CD4-positive, alpha-beta T cell treated with Interleukin-4 for 1 hour (primary cell): ENCODE results near the gene KCNJ1.

Source experiments
- DNase-seq, 2 donors: peaks; one replicate each; pipeline ENCODE4 v3.0.0-alpha.2; 2020 to 2022

The KCNJ1 gene

DNA sequence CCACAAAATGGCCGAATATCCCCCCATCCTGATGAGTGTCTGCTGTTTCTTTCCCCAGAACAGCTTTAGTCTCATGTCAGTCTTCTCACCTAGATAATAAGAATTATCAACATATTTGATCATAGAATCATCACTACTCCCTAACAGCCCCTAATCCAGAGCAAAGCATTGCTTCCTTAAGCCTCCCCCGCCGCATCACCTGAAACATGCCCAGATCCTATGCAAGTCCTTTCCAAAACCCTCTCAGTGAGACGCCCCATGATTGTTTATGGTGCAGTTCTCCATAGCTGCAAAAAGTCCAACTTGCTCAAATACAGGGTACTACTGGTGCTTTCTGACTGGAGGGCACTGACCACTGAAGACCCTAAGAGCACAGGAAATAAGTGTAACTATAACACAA, 20.1 kb downstream of the KCNJ1 start:
- no peak for DNase-seq

DNA sequence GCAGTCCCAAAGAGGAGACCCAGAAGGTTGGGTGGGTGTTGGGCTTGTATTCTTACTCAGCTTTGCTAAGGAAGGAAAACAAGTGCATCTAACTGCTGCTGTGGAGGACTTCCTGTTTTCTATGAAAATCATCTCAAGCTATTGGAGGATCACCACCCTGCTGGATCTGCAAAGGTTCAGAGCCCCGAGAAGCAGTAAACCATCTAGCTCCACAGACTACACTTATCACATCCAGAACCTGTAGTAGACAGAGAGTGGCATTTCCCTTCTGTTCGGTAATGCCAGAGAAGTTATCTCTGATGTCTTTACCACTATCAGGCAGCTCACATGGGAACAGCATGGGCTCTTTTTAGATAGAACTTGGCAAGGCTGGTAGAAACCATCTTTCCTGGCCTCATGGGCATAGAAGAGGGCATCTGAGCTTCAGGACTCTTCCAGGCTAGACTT, 21.7 kb downstream of the KCNJ1 start:
- peak; percentile 20 to 32 for DNase-seq

DNA sequence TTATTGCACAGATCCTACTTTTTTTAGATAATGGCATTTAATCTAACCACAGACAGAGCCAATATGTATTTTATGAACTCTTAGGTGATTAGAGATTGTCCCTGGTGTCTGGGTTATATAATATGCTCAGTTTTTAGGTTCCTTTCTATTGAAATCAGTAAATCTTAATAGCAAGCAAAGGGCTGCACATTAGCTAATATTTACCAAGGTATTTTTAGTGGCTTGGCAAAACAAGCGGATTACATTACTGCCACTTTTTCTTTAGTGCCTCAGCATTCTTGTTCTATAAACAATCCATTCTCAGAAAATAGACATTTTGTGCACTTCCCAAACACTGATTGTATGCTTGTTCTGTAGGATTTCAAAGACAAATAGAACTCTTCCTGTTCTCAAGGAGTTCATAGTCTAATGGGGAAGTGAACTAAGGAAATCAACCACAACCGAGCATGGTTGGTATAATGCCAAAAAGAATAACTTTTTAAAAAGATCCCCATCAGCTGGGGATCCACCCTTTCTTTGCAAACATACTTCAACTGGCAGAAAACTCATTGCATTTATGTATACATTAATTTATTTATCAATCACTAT, 23.8 kb downstream of the KCNJ1 start:
- no peak for DNase-seq

DNA sequence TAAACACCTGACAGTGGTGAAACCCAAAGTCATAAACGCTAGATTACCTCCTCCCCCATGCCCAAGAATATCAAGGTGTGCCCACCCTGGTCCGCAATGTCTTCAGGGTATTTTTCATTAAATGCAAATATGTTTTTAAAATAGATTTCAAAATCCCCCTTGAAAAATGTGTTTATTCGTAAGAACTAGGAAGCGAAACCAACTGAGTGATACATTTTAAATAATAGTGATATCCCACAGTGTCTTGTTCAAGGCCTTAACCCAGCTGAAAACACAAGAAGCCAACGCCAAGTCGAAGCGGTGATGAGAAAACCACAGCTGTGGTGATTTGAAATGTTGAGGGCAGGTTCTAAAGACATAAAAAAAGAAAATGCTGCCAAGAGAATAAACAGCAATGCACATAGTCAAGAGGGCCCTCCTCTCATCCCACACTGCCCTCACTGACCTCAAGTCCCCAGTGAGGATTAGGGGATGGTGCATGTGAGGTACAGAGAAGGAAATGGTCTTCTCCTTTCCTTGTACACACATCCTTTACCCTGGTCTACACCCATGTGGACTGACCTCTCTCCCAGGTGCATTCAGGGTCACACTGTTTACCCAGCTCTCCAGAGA, 25.5 kb downstream of the KCNJ1 start:
- peak; percentile 33 to 54 for DNase-seq

DNA sequence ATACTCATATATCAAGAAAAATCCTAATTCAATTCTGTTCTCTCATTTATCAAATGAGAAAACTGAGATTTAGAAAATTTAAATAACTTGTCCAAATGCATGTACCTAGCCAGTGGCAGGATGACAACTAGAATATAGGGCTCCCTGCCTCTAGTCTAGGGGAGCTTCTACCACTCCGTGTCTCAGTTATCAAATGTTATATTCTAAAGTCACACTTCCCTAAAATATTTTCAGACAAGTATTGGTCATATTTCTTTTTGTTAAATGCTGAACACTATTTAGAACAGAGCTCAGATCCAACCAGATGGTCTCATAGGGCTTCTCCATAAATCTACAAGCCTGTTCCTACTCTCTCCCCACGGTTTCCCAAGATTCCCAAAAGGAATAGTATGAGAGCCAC, 26.3 kb downstream of the KCNJ1 start:
- DNase-seq, result no peak

DNA sequence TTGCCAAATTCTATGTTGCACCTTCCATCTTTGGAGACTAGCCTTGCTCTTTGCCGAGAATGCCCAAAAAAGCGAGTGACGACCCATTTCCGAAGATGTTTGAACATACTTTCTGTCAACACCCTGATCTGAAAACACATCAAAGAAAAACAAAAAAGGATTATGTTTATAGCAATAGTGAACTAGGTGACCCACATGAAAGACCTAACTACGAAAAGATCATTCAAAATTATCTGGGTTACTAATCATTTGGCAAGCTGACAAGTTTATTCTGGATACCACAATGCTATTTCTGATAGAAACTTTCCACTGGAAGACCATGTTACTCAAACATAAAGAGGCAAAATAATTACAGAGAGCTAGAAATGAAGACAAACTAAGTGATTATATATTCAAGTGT, 27.0 kb downstream of the KCNJ1 start:
- DNase-seq, result peak in 1 of 2 donors; percentile 78

DNA sequence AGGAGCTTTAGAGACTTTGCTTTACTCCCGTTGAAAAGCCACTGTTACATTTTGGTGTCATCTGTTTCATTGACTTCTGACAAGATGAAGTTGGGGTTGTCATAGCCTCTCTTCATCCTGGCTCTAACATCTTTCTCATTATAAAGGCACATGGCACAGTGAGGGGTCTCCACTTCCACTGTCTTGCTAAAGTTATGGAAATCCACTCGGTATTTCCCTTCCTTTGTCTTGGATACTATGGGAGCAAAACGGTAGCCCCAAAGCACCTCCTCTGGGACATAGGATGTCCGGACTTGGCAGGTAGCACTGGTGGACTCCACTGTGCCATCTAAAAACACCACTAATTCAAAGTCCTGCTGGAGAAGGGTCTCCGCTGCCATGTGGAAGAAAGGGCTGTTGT, 28.0 kb downstream of the KCNJ1 start:
- DNase-seq, result no peak

DNA sequence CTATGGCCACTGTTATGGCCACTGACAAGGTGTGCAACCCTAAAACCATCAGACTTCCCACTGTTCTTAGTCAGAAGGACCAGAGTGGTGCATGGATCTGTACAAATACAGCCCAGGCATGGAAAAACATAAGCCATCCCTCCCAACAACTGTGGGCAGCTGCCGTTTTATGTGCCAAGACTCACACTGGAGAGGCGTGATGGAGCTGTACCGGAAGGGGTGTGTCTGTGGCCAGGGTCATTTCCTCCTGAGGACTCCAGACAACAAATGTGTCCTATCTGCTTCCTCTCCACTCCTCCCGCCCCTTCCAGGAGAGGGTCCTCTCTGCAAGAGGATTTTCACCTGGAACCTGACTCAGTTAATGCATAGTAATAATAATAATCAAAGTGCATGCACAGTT, 29.5 kb downstream of the KCNJ1 start:
- peak; percentile 26 to 29 for DNase-seq

DNA sequence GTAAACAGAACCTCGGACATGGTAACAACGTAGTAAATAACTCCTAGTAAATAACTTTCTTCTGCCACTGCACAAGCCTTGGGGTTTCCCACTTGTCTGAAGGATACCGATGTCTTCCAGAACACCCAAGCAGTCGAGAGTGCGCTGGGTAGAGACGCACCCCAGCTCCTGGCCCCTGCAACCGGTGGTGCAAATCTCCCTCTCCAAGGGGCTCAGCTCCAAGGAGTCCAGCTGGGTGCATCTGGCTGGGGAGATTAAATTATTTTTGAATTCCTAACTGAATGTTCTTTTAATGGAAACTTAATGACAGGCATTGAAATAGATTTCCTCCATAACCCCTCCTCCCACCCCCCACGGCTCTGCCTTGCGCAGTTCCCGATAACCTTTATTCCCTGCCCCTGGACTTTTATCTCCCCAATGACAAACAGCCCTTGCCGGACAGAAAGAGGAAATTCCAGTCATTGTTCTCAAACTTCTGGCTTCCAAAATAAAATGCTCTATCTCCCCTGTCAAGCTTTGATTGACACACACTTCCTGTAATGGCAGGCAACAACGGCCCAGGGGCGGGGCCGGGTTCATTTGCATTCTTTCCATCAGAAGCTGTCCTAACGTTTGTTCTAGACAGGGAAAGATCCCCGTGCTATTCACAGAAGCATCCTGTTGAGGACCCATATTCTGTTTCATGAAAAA, 31.2 kb downstream of the KCNJ1 start:
- DNase-seq, result no peak

DNA sequence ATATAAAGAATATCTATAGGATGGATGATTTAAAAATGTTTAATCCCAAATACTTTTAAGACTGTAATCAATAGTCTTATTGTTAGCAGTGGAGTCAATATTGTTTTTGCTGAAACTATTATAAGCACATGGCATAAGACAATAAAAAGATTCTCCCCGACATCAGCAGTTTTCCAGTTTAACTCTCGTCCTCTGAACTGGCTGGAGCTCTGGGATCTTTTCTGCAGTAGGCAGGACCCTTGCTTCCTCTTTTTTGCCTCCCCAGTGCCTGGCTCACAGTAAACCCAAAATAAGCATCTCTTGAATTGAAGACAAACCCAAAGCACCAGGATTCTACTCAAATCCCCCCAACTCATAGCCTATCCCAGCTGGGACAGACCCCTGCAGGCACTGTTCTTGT, 32.9 kb downstream of the KCNJ1 start:
- DNase-seq, result no peak

DNA sequence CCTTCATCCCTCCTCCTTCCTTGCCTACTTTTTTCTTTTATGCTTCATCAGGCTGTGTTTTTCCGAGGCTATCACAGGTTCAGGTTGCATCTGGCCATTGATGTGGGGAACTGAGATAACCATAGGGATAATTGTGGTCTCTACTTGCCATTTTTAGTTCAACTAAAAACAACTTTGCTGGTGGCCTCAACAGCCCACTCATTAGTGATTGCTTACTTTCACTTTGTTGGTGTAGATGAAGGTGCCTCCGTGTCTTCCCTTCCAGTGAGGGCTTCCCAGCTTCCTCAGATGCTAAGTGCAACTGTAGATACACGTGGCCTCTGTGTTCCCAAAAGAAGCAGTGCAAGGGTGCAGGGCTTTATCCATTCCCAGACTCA, 35.0 kb downstream of the KCNJ1 start:
- DNase-seq, result no peak

DNA sequence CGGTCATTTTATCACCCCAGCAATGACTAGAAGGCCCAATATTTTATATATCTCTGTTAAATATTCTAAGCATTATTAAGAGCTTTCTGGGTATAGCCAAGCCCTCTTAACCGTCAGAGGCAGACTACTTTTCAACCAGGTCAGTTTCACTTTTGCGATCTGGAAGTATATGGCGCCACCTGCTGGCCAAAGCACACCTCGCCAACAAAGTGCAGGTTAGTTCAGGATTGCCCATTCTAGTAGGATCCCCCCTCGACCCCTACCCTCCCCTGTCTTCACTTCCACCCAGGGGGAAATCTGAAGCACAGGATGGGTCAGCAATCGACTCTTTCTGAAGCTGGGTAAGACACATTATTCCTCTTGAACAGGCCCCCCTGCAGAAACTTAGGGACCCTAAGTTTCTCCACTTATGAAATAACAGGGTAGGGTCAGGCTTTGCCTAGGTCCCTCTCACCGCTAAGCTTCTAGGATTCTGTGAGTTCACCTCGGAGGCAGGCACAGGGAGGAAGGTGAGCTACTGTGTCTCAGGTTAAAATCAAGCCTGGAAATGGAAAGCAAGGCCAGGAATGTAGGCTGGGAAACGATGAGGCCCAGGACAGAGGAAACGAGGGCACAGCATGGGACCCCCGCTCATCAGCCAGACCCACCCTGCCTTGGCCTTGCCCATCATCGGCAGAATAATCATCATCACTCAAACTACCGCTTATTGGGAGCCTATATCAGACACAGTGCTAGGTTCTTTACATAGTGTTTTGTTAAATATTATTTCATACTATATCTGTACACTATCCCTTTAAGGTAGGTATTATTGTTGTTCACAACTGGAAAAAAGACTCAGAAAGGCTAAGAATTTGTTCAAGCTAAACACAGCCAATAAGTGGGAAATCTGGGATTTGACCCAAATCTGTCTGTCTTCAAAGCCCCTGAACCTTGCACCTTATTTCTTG, 35.6 kb downstream of the KCNJ1 start:
- peak; percentile 86 to 89 for DNase-seq

DNA sequence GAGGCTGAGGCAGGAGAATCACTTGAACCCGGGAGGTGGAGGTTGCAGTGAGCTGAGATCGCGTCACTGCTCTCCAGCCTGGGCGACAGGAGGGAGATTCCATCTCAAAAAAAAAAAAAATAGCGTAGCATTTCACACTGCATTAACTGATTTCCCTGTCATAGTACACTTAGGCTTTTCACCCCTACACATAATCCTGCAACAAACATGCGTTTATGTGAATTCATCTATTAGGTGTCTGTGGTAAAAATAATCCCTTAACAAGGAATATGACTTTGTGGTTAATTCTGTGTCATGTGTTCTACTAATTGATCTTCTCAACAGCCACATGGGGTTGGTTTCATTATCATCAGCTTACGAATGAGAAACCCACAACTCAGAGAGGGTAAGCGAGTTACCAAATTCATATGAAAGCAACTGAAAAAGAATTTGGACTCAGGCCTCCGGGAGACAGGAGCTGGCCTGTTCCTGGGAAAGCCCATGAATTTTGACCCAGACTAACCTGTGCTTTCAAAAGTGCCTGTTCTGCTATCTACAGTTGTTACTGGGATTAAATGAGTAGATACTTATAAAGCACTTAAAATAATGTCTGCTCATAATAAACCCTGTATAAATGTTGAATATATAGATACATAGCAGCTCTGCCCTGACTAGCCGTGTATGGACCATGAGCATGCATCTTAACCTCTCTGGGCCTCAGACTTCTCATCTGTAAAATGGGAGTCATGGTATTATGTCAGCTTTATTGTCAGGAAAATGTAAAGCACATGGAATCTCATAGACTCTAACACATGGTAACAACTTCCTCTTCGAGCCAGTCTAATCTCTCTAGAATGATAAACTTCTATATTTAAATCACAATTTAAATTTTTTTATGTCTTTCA, 36.6 kb downstream of the KCNJ1 start:
- DNase-seq, result peak; percentile 16 to 78

DNA sequence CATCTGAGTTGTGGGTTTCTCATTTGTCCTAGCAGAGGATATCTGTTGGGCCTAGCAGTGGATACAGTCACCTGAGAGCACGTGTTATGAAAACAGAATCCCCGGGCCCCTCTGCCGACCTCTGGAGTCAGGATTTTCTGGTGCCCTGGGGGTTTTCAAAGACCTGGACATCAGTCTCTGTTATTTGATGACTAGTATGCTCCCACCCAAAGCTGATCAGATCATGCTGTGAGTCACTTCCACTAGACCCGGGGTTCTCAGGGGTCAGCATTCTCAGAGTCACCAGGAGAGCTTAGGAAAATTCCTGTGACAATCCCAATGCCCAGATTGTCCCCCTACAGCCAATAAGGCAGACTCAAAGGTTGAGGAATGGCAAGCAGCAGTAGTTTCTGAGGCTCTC, 38.7 kb downstream of the KCNJ1 start:
- no peak for DNase-seq

DNA sequence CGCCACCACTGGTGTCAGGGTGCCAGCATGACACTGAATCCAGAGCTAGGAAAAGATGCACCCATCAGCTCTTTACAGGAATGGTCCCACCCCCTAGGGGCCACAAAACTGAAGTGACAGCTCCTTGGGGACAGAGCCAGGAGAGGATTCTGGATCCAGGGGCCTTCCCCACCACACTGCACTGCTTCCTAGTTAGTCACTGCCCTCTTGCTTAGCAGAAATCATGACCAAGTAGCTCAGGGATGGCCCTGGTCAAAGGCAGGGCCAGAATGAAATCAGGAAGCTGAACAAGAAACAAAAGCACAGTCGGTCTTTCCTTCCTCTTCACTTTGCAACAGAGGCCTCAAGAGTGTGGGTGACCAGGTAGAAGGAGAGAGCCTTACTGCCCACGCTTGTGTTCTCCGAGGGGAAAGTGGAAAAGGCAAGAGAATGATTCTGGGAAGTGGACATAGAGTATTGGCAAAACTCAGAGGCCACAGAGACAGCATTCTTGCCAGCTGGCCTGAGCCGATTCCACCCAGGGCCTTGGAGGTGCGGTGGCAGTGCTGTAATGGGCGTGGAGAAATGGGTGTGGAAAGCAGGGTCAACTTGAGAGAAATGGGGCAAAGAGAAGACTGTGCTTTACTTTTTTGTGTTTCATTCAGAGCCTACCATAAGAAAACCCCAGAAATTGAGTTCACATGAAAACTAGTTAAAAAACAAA, 39.8 kb downstream of the KCNJ1 start:
- no peak for DNase-seq

DNA sequence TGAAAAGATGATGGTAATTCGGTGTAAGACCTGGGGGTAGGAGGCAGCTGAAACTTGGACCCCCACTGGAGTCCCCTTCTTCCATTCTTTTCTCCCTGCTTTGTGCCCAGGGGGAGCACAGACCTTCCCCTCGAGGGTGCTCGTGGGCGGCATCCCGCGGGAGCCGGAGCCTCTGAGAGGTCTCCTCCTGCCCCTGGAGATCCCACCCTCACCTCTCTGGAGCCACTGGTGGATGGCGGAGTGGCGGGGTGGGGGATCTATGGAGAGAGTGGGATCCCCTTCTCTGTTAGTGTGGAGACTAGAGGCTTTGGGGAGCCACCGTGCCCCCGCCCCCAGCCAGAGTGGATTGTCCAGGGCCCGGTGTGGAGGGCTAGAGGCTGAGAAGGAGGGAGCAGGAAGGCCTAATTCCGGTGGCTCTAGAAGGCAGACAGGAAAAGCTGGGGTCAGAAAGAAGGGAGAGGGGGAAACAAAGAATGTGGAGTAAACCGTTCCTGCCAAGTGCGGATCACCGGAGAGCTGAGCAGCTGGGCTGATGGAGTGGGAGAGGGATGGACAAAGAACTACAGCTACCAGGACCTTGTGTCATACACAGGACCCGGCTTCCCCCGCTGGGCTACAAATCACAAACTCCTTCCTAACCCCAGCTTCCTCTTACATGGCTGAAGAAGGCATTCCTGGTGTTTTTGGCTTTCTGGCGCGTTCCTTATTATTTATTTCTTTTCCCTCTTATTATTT, 41.9 kb downstream of the KCNJ1 start:
- no peak for DNase-seq

DNA sequence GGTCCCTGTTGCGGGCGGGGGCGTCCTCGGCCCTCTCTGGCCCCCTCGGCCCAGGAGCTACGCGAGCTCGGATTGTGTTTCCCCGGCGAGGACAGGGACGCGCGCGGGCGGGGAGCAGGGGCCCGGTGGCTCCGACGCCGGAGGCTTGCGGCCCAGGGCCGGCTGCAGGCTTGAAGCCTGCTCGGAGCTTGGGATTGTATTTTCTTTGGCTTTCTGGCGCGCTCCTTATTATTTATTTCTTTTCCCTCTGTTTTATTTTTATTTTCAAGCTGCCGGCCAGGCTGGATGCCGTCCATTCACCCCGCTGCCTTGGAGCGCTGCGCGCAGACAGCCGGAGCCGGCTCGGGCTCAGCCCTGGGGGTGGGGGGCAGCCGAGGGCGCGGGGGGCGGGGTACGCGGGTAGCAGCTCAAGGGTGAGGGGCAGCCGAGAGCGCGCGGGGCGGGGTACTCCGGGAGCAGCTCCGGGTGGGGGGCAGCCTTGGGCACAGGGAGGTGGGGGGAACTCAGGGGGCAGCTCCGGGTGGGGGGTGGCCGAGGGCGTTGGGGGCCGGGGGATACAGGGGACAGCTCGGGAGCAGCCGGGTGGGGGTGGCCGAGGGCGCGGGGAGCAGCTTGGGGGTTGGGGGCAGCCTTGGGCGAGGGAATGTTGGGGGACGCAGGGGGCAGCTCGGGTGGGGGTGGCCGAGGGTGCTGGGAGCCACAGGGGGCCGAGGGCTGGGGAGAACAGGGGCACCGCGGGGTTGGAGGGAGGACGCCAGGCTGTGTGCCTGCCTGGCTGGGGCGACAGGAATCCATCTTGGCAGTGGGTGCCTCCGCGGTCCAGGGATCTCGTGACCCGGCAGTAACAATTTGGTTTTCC, 42.7 kb downstream of the KCNJ1 start:
- DNase-seq, result no peak

DNA sequence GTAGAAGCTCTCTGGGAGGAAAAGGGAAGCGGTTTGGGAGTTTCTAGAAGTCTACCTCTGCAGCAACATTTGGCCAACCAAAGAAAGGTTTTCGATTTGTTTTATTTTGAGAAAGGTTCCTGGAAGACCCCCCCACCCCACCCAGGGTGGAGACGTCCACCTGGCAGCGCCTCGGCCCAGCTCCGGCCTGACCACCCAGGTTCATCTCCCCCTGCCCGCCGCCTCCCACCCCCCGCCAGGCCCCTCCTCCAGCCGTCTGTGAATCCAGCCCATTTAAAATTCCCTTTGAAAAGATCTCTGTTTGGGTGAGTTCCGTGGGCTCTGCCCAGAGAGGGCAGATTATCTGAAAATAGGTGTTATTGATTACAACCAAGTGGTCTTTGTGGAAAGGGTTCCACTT, 43.3 kb downstream of the KCNJ1 start:
- DNase-seq, result no peak

DNA sequence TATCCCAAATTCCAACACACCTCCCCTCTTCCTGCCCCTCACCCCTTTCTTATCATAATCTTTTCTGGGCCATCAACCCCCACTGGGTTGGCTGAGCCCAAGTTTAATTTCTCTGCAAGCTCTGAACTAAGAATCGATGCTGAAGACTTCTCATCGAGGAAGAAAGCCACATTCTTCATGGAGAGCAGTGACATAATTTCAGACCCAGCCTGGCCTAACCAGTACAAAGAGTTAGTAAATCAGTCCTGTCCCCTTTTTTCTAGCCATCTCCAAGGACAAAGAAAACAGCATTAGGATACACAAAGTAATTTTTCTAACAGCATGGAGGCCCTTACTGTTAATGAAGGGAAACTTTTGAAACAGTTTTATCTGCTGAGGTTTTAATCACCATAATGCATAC, 45.0 kb downstream of the KCNJ1 start:
- DNase-seq, result no peak

DNA sequence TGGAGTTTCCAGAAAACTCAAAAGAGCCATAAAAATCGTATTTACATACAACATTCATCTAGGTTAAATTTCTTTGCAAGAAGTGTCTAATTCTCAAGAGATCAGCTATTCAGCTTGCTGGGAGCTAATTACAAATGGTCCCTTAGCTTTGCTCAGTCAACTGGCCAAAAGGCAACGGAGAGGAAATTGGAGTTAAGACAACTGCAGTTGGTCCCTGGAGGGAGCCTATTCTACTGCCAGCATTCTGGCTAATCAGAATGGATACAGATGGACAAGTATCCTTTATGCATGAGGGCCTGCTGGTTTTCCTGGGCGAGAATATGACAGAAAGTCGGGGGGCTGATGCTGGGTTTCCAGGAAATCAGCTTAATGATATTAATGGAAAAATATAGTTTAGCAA, 45.5 kb downstream of the KCNJ1 start:
- DNase-seq, result no peak
